Brain pericyte (primary cell): ENCODE results near the gene MAN2A1.
"Not testable (repeated sequence)": the region's sequence is repeated elsewhere in the genome, so short reads cannot be mapped to it uniquely, and the experiment has no call there.

Experiments
- DNase-seq: peaks from one replicate; pipeline ENCODE4 v3.0.0-alpha.2; 2012; ENCODE audit warnings: low read depth, low spot score

The MAN2A1 gene

DNA sequence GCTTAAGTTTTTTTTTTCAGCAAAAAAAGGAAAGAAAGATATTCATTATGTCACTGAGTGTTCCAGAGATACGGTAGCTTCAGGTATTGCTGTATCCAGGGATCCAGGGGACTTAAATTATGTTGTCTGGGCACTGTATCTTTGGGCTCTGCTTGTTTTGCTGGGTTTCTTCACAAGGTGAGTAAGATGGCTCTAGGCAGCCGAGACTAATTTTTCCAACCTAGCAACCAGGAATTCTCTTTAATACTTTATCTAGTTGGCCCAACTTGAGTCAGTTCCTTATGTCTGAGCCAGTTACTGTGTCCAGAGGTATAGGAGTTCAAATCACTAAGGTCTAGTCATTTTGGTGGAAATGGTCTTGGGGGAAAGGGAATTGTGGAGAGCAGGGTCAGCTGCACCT lies 66.0 kb downstream of the MAN2A1 start:
- no peak for DNase-seq

GRCh38 chr5:109756543-109757185 lies 66.9 kb downstream of the MAN2A1 start:
- no peak for DNase-seq

- DNase-seq, result no peak
These were observed 67.8 kb downstream of the MAN2A1 start for GRCh38 chr5:109757490-109757889.

DNA sequence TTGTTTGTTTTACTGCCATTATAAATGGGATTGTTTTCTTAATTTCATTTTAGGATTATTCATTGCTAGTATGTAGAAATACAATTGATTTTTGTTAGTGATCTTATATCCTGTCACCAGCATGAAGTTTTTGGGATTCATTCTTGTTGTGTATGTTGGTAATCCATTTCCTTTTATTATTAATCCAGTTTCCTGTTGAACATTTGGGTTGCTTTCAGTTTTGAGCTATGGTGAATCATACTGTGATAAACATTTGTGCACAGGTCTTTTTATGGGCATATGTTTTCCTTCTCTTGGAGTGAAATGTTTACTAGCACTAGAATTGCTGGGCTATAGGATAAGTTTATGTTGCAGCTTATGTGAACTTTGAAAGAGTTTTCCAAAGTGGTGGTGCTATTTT lies 69.6 kb downstream of the MAN2A1 start:
- no peak for DNase-seq

- DNase-seq, result not testable (repeated sequence)
These were observed 70.4 kb downstream of the MAN2A1 start for GRCh38 chr5:109760130-109760529.

GRCh38 chr5:109762821-109763220 lies 73.1 kb downstream of the MAN2A1 start:
- no peak for DNase-seq

- no peak for DNase-seq
These were observed 77.7 kb downstream of the MAN2A1 start for GRCh38 chr5:109767184-109767995.

DNA sequence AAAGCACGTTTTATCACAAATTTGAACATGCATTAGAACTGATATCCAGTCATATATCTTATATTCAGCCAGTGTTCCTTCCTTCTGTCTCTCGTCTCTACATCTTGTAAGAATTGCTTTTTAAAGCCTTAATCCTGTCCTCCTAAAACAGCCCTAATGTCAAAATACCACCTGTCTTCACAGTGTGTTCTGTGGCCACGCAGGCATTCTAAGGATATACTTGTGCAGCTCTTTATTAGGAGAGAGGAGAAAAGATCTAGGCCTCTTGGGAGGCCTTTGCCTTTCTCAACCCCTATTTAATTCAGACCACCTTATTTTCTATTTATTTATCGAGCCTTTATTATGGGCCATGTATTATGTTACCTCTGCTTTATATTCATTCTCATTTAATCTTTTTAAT lies 78.3 kb downstream of the MAN2A1 start:
- no peak for DNase-seq

- no peak for DNase-seq
These were observed 80.0 kb downstream of the MAN2A1 start for GRCh38 chr5:109769597-109770291.

- no peak for DNase-seq
These were observed 85.4 kb downstream of the MAN2A1 start for GRCh38 chr5:109775130-109775529.

DNA sequence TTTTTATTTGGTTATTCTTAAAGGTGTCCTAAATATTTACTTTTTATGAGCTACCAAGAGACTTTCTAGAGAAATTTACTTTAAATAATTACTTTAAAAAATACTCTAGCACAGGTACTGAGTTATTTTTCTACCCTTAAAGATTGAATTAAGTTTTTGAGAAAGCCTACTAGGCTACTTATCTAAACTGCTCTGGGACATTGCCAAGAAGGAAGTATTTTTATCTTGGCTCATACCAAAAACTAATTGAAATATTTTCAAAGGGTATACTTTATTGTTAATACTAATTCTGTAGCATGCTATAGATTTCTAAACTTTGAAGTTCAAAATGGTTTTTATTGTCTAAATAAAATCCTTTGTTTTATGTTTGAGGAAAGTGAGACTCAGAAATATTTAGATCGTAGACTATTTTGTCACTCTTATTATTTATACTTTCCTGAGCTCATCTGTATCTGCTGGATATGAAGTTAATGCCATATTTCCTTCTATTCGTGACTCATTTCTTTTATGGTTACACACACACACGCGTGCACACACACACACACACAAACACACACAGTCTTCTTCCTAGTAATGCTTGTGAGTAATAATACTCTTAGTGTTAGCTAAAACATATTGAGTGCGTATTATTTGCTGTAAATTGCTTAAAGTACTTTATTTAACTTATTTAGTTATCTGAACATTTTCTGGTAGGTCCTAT lies 89.5 kb downstream of the MAN2A1 start:
- no peak for DNase-seq

GRCh38 chr5:109784687-109785086 lies 95.0 kb downstream of the MAN2A1 start:
- no peak for DNase-seq

- DNase-seq, result no peak
These were observed 96.6 kb downstream of the MAN2A1 start for GRCh38 chr5:109786206-109786855.

- no peak for DNase-seq
These were observed 98.9 kb downstream of the MAN2A1 start for GRCh38 chr5:109788596-109788995.

DNA sequence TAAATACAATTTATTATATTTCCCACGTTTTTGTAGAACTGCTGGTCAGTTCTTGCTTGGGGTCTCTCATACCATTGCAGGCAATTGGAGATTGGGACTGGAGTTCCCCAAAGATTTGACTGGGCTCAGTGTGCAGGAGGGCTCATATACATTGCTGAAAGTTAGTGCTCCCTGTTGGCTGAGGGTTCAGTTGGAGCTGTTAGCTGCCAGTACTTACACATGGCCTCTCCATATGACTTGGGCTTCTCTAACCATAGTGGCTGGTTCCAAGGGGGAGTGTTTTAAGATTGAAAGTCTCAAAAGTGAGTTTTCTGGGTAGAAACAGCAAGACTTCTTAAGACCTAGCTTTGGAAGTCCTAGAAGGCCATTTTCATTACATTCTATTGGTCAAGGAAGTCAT lies 102.9 kb downstream of the MAN2A1 start:
- DNase-seq, result no peak

- no peak for DNase-seq
These were observed 114.1 kb downstream of the MAN2A1 start for GRCh38 chr5:109803854-109804253.

- DNase-seq, result no peak
These were observed 115.7 kb downstream of the MAN2A1 start for GRCh38 chr5:109805472-109805871.

- DNase-seq, result no peak
These were observed 116.2 kb downstream of the MAN2A1 start for GRCh38 chr5:109805883-109806282.

GRCh38 chr5:109812698-109813097 lies 123.0 kb downstream of the MAN2A1 start:
- DNase-seq, result no peak

DNA sequence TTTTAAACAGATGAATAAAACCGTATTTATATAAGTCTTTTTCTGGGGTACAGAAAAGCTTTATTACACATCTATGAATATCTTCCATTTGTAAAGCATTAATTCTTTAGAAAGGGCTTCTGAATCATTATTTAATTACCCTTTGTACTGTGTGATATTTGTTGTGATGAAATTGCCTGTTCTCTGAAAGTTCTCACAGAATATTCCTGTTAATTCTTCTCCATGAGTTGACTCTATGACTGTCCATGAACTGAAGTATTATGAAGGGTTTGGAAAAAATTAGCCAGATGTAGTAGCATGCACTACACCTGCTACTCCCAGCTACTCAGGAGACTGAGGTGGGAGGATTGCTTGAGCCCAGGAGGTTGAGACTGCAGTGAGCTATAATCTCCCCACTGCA lies 127.0 kb downstream of the MAN2A1 start:
- no peak for DNase-seq

- no peak for DNase-seq
These were observed 130.2 kb downstream of the MAN2A1 start for GRCh38 chr5:109819878-109820277.

DNA sequence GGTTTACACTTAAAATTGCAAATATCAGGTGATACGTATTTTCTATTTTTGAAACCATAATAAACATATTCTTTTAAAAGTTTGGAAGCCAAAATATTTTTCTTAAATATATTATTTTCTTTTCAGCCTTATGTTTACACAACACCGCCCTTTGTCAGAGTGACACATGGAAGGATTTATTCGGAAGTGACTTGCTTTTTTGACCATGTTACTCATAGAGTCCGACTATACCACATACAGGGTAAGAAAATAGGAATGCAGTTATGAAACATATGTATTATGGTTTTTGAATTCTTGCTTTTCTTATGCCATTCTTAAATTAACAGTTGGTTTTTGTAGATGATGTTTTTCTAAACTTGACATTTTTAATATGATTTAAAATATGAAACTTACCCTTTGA lies 133.9 kb downstream of the MAN2A1 start:
- DNase-seq, result no peak
